ENCODE results near the gene NACC2. TPM values are rescaled to one million over a fixed set of nuclear protein-coding genes. Genes with fewer than 3 reads are reported as not detected.

NACC2 gene
- total and polyA plus RNA-seq, 9 of the 15 experiments (the other 6 are each of a cell fraction or from before 2014, with no cell fraction given), result 0.70 to 25.1 (median 5.6) TPM

- H3K4me1 ChIP-seq (replicated peaks in 1 of 2; ENCODE audit: control insufficient read depth in 2 of 2, insufficient read depth in 2 of 2, low read length in 2 of 2), result peaks cover 0 to 29% of the 10 kb centered on the region in 2 experiments; a peak in 1 of 5 replicates
- ChIA-PET POLR2A (interaction anchor here (0.5 to 1.1 kb wide), 4 partner anchors 10 to 221 kb away, joined by 3 to 6 read pairs (median 3); no protein-coding TSS in a partner anchor), CTCF (ENCODE audit: low intra/inter-chr PET ratio) (no interaction called here)
- H3K9me3 ChIP-seq (replicated peaks; ENCODE audit: control insufficient read depth, insufficient read depth, low read depth, low read length), result no peaks in the 10 kb centered on the region
- ATAC-seq, result no peak
- in situ Hi-C loops (cut with MboI), result no loop called here
- H3K4me2 ChIP-seq (ENCODE audit: insufficient read depth, low read length), result no peak overlapping the region
- no peak for TF ChIP-seq SIN3B (IDR thresholded peaks at IDR 0.05; ENCODE audit: low read depth)
- no peak for TF ChIP-seq TEAD1 (CRISPR knock-in tag; IDR thresholded peaks at IDR 0.05)
- TF ChIP-seq ZBED1 (IDR thresholded peaks at IDR 0.05), result no peak
- no peak for TF ChIP-seq ZNF232 (CRISPR knock-in tag; IDR thresholded peaks at IDR 0.05)
- no peak for TF ChIP-seq ZNF740 (CRISPR knock-in tag; IDR thresholded peaks at IDR 0.05)
- TF ChIP-seq ZNF740 (tag; IDR thresholded peaks at IDR 0.05), result no peak
- no peak for TF ChIP-seq HINFP (tag; conservative IDR thresholded peaks at IDR 0.05; ENCODE audit: low read depth)
- TF ChIP-seq RBM25 (IDR thresholded peaks at IDR 0.05; ENCODE audit: low read depth, low read length, severe bottlenecking), result no peak
- TF ChIP-seq GABPA (tag; conservative IDR thresholded peaks at IDR 0.05; ENCODE audit: low read depth), result no peak
- TF ChIP-seq CBX3 (IDR thresholded peaks at IDR 0.05; ENCODE audit: borderline replicate concordance in 1 of 2, low read length in 2 of 2), result no peak
- no peak for TF ChIP-seq TCFL5 (CRISPR knock-in tag; conservative IDR thresholded peaks at IDR 0.05)
- TF ChIP-seq MCM5 (IDR thresholded peaks at IDR 0.05; ENCODE audit: low read depth), result no peak
- no peak for TF ChIP-seq ZBTB26 (CRISPR knock-in tag; IDR thresholded peaks at IDR 0.05)
- no peak for TF ChIP-seq CEBPG (CRISPR knock-in tag; IDR thresholded peaks at IDR 0.05)
- no peak for TF ChIP-seq CEBPG (tag; conservative IDR thresholded peaks at IDR 0.05 in 1 of 2, IDR thresholded peaks at IDR 0.05 in 1 of 2)
- no peak overlapping the region for H3K27ac ChIP-seq (ENCODE audit: extremely low read depth, low read depth, low read length)
- H3K27me3 ChIP-seq (ENCODE audit: control insufficient read depth in 2 of 2, insufficient read depth in 2 of 2, low read length in 2 of 2), result peaks cover 20 to 39% of the 10 kb centered on the region in 2 experiments; a peak in 4 of 5 replicates
- intact Hi-C loops (cut with micrococcal nuclease), result loop anchor here (5.0 kb wide), 2 partner anchors 125 to 350 kb away; no protein-coding TSS in a partner anchor
- 30% methylated on average over 16 of the region's 19 CpGs for WGBS (ENCODE audit: insufficient coverage, low coverage, missing lambda C conversion rate)
- DNase-seq (ENCODE audit: extremely low read depth in 1 of 4, low spot score in 3 of 4), result no peak
- no TSS peak for BruUV-seq (replicated peaks)
- FAIRE-seq, result no peak
- no peak overlapping the region for H2AFZ ChIP-seq (ENCODE audit: low read depth, low read length)
- no peaks in the 10 kb centered on the region for H3K79me2 ChIP-seq (ENCODE audit: control insufficient read depth, insufficient read depth, low read length)
- H3K9me1 ChIP-seq (ENCODE audit: control insufficient read depth, insufficient read depth, low read length), result no peaks in the 10 kb centered on the region
- no peaks in the 10 kb centered on the region for H3K36me3 ChIP-seq (ENCODE audit: control insufficient read depth, insufficient read depth, low read length)
- peaks cover 6% of the 10 kb centered on the region; the same call in 1 of the 2 replicates for H4K20me1 ChIP-seq (replicated peaks; ENCODE audit: control insufficient read depth, insufficient read depth, low read length)
- no peak overlapping the region; a peak in 1 of 4 replicates for H3K9ac ChIP-seq (ENCODE audit: insufficient read depth in 1 of 2, low read depth in 2 of 2, low read length in 2 of 2)
- H3K4me3 ChIP-seq, result no peak overlapping the region
Observed at GRCh38 chr9:136141682-136142413, 46.8 kb upstream of the NACC2 start.

Measured in K562 (cell line).